Measurements from ENCODE around the gene CFAP300. TPM values are rescaled to one million over a fixed set of nuclear protein-coding genes. Genes with fewer than 3 reads are reported as not detected.
A peak's percentile ranks its signal among the peaks of the same experiment; 100 is the strongest.

The CFAP300 gene
- total RNA-seq, 1 donor from 2014 or later, result 0.64 TPM

GRCh38 chr11:102112509-102112821 is 65.2 kb downstream of the CFAP300 start:
- DNase-seq (ENCODE audit: low read depth) (no peak), FAIRE-seq (no peak)
- H3K4me3 Mint-ChIP-seq (ENCODE audit: unreplicated experiment), result peak overlapping the region; percentile 88
- Histone ChIP-seq H3K9ac (ENCODE audit: low read length) (peak overlapping the region; percentile 100), H3K4me2 (ENCODE audit: low read length) (peak overlapping the region; percentile 93), H3K4me3 (ENCODE audit: insufficient read depth, low read depth, low read length) (peak overlapping the region; percentile 97), H3K9me3 (ENCODE audit: insufficient read depth, low read depth, low read length) (no peaks in the 10 kb centered on the region), H3K4me1 (ENCODE audit: insufficient read depth, low read length) (peaks cover 39% of the 10 kb centered on the region), H3K27ac (ENCODE audit: low read depth, low read length) (peak overlapping the region; percentile 99), H2AFZ (ENCODE audit: low read depth, low read length) (no peak overlapping the region), H3K36me3 (ENCODE audit: insufficient read depth, low read length) (peaks cover 11% of the 10 kb centered on the region), H3K79me2 (ENCODE audit: insufficient read depth, low read length) (peaks cover 76% of the 10 kb centered on the region), H3K27me3 (ENCODE audit: insufficient read depth, low read length) (no peaks in the 10 kb centered on the region), H4K20me1 (ENCODE audit: insufficient read depth, low read length) (peaks cover 12% of the 10 kb centered on the region)
- H3K36me3 Mint-ChIP-seq (ENCODE audit: low read depth, unreplicated experiment), result no peaks in the 10 kb centered on the region
- TF ChIP-seq, protein P1, sequence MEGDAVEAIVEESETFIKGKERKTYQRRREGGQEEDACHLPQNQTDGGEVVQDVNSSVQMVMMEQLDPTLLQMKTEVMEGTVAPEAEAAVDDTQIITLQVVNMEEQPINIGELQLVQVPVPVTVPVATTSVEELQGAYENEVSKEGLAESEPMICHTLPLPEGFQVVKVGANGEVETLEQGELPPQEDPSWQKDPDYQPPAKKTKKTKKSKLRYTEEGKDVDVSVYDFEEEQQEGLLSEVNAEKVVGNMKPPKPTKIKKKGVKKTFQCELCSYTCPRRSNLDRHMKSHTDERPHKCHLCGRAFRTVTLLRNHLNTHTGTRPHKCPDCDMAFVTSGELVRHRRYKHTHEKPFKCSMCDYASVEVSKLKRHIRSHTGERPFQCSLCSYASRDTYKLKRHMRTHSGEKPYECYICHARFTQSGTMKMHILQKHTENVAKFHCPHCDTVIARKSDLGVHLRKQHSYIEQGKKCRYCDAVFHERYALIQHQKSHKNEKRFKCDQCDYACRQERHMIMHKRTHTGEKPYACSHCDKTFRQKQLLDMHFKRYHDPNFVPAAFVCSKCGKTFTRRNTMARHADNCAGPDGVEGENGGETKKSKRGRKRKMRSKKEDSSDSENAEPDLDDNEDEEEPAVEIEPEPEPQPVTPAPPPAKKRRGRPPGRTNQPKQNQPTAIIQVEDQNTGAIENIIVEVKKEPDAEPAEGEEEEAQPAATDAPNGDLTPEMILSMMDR (IDR thresholded peaks at IDR 0.05; ENCODE audit: insufficient read depth, low read depth, low read length), result no peak
- no peak for TF ChIP-seq EZH2 (IDR thresholded peaks at IDR 0.05; ENCODE audit: insufficient read depth, low read length)
- peak overlapping the region; percentile 90 for H3K27ac Mint-ChIP-seq (ENCODE audit: unreplicated experiment)
- no peaks in the 10 kb centered on the region for H3K9me3 Mint-ChIP-seq (ENCODE audit: unreplicated experiment)
- H3K4me1 Mint-ChIP-seq (ENCODE audit: low read depth, unreplicated experiment), result peaks cover 21% of the 10 kb centered on the region
- H3K27me3 Mint-ChIP-seq (ENCODE audit: low read depth, unreplicated experiment), result no peaks in the 10 kb centered on the region

- Histone ChIP-seq H3K27me3 (ENCODE audit: insufficient read depth, low read length) (no peaks in the 10 kb centered on the region), H3K4me1 (ENCODE audit: insufficient read depth, low read length) (peaks cover 51% of the 10 kb centered on the region), H3K27ac (ENCODE audit: low read depth, low read length) (no peak overlapping the region), H3K79me2 (ENCODE audit: insufficient read depth, low read length) (peaks cover 88% of the 10 kb centered on the region), H3K9ac (ENCODE audit: low read length) (no peak overlapping the region), H3K4me2 (ENCODE audit: low read length) (peak overlapping the region; percentile 93), H3K4me3 (ENCODE audit: insufficient read depth, low read depth, low read length) (no peak overlapping the region), H4K20me1 (ENCODE audit: insufficient read depth, low read length) (peaks cover 19% of the 10 kb centered on the region), H3K9me3 (ENCODE audit: insufficient read depth, low read depth, low read length) (no peaks in the 10 kb centered on the region), H3K36me3 (ENCODE audit: insufficient read depth, low read length) (peaks cover 11% of the 10 kb centered on the region), H2AFZ (ENCODE audit: low read depth, low read length) (no peak overlapping the region)
- Mint-ChIP-seq H3K27ac (ENCODE audit: unreplicated experiment) (peak overlapping the region; percentile 50), H3K4me1 (ENCODE audit: low read depth, unreplicated experiment) (peaks cover 28% of the 10 kb centered on the region), H3K9me3 (ENCODE audit: unreplicated experiment) (no peaks in the 10 kb centered on the region), H3K27me3 (ENCODE audit: low read depth, unreplicated experiment) (no peaks in the 10 kb centered on the region), H3K36me3 (ENCODE audit: low read depth, unreplicated experiment) (peaks cover under 1% of the 10 kb centered on the region), H3K4me3 (ENCODE audit: unreplicated experiment) (peak overlapping the region; percentile 79)
- no peak for TF ChIP-seq EZH2 (IDR thresholded peaks at IDR 0.05; ENCODE audit: insufficient read depth, low read length)
- TF ChIP-seq, protein P1 (IDR thresholded peaks at IDR 0.05; ENCODE audit: insufficient read depth, low read depth, low read length), result no peak
- no peak for DNase-seq (ENCODE audit: low read depth)
- no peak for FAIRE-seq
These were observed 66.8 kb downstream of the CFAP300 start for GRCh38 chr11:102114032-102114431.

- DNase-seq (ENCODE audit: low read depth) (peak; percentile 77), FAIRE-seq (no peak)
- Histone ChIP-seq H3K79me2 (ENCODE audit: insufficient read depth, low read length) (peaks cover 98% of the 10 kb centered on the region), H3K27ac (ENCODE audit: low read depth, low read length) (peak overlapping the region; percentile 18), H3K27me3 (ENCODE audit: insufficient read depth, low read length) (no peaks in the 10 kb centered on the region), H4K20me1 (ENCODE audit: insufficient read depth, low read length) (peaks cover 29% of the 10 kb centered on the region), H3K9me3 (ENCODE audit: insufficient read depth, low read depth, low read length) (no peaks in the 10 kb centered on the region), H2AFZ (ENCODE audit: low read depth, low read length) (no peak overlapping the region), H3K36me3 (ENCODE audit: insufficient read depth, low read length) (peaks cover 11% of the 10 kb centered on the region), H3K4me1 (ENCODE audit: insufficient read depth, low read length) (peaks cover 59% of the 10 kb centered on the region), H3K9ac (ENCODE audit: low read length) (peak overlapping the region; percentile 20), H3K4me3 (ENCODE audit: insufficient read depth, low read depth, low read length) (no peak overlapping the region), H3K4me2 (ENCODE audit: low read length) (peak overlapping the region; percentile 70)
- H3K27ac Mint-ChIP-seq (ENCODE audit: unreplicated experiment), result peak overlapping the region; percentile 36
- H3K4me3 Mint-ChIP-seq (ENCODE audit: unreplicated experiment), result peak overlapping the region; percentile 79
- no peaks in the 10 kb centered on the region for H3K9me3 Mint-ChIP-seq (ENCODE audit: unreplicated experiment)
- peaks cover 43% of the 10 kb centered on the region for H3K4me1 Mint-ChIP-seq (ENCODE audit: low read depth, unreplicated experiment)
- peaks cover 1% of the 10 kb centered on the region for H3K36me3 Mint-ChIP-seq (ENCODE audit: low read depth, unreplicated experiment)
- no peaks in the 10 kb centered on the region for H3K27me3 Mint-ChIP-seq (ENCODE audit: low read depth, unreplicated experiment)
- no peak for TF ChIP-seq EZH2 (IDR thresholded peaks at IDR 0.05; ENCODE audit: insufficient read depth, low read length)
- TF ChIP-seq, protein P1 (IDR thresholded peaks at IDR 0.05; ENCODE audit: insufficient read depth, low read depth, low read length), result no peak
These were observed 68.3 kb downstream of the CFAP300 start for GRCh38 chr11:102115557-102115956.

All from astrocyte (in vitro differentiated cells and primary cell).